ENCODE data around the gene SKA1. TPM values are rescaled to one million over a fixed set of nuclear protein-coding genes. Genes with fewer than 3 reads are reported as not detected.

SKA1 gene, protein sequence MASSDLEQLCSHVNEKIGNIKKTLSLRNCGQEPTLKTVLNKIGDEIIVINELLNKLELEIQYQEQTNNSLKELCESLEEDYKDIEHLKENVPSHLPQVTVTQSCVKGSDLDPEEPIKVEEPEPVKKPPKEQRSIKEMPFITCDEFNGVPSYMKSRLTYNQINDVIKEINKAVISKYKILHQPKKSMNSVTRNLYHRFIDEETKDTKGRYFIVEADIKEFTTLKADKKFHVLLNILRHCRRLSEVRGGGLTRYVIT
- total RNA-seq (2014; rRNA removed; shearing (Covaris generic)): 48.2 and 62.6 TPM in 2 replicates

DNA sequence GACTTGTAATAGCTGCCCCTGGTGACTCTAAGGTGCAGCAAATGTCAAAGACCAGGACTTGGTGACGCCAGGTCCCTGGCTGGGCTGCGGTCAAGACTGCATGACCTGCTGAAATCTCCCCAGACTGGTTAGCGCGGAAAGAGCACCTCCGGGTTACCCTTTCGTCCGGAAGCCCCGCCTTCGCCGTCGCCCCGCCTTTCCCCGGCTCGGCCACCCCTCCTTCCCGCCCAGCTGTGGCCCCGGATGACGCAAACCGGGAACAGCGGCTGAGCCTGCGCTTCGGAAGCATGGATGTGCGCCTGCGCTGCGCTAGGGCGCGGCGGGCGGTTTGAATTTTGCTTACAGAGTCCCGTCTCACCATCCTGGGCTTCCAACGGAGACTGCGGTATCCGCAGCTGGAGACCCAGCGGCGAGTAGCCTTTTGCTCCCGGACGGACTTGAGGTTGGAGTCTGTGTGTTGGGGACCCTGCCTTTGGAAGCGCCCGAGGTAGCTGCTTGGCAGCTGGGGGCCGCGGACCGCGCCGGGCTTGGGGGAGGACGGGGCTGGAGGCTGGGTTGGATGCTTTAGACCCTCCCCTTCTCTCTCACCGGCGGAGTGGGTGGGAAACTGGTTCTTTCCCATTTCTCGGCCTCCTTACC, at the start of gene SKA1:
TSS of gene SKA1 (plus strand) at position 294 of the 639 bp plus-strand sequence. CDS start 785 bp downstream, outside the sequence.
- DNase-seq (ENCODE audit: low read depth): peak; percentile 95

DNA sequence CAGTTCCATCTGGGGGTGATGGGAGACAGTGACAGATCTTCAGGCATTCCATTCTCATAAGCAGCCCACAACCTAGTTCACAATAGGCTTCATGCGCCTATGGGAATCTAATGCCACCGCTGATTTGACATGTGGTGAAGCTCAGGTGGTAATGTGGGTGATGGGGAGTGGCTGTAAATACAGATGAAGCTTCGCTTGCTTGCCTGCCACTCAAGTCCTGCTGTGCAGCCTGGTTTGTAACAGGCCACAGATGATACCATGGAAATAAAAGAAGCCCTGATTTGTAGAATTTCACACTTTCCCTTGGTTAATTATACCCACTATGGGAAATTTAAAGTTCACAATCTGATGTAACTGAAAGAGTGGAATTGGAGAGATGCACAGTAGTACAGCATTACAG, 46.9 kb upstream of the SKA1 start:
- no peak for DNase-seq (ENCODE audit: low read depth)

DNA sequence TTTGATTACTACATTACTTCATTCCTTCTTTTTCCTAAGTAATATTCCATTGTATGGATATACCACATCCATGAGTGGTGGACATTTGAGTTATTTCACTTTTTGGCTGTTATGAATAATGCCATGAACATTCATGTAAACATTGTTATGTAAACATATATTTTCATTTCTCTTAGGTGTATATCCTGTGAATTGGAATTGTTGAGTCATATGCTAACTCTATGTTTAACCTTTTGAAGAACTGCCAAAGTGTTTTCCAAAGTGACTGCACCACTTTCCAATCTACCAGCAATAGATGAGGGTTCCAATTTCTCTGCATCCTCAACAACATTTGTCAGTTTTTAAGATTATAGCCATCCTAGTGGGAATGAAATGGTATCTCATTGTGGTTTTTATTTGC, 44.7 kb upstream of the SKA1 start:
- DNase-seq (ENCODE audit: low read depth): no peak

DNA sequence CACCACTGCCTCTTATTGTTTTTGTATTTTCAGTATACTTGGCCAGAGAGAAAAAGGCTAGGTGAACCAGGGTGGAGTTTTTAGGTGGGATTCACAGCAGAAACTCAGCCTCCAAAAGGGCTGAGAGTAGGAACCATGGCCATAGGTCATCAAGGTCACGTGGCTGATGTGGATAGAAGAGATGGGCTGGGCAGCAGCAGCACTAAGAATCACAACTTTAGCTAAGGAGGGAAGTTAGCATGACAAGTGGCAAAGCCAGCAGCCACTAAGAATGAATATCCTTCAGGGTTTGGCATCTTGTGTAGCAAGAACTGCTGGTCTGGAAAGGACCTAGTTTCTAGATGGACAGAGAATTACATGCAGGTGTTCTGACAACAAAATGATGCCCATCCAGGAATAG, 43.2 kb upstream of the SKA1 start:
- no peak for DNase-seq (ENCODE audit: low read depth)

DNA sequence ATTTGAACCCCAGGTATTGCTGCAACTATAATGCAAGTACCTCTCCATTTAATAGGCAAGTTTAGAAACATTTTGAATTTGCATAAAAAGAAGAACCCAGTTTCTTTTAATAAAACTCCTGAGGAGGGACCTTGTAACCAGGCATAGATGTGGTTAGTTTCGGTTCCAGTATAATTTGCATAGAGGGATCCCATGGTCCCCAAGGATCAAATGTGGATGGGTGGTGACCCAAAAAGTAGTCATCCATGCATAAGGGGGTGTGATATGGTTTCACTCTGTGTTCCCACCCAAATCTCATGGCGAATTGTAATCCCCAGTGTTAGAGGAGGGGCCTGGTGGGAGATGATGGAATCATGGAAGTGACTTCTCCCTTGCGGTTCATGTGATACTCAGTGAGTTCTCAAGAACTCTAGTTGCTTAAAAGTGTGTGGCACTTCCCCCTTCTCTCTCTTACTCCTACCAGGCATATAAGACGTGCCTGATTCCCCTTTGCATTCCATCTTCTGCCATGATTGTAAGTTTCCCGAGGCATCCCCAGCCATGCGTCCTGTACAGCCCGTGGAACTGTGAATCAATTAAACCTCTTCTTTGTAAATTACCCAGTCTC, 40.2 kb upstream of the SKA1 start:
- no peak for DNase-seq (ENCODE audit: low read depth)

DNA sequence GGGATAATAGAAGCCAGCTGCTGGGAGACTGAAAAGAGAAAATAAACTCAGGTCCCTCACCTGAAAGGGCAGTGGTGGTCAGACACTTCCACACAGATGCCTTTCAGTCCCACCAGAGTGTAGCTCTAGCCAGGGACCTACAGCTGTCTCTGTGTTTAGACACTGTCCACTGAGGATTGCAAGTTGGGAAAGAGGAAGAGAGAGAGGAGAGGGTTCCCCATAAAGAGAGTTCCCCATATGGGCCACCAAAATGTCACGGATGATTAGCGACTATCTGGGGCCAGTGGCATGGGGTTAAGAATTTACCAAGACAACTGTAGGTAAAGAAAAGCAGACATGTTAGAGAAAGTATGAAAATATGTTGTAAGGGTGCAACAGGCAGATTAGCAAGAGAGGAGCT, 36.7 kb upstream of the SKA1 start:
- DNase-seq (ENCODE audit: low read depth): no peak

DNA sequence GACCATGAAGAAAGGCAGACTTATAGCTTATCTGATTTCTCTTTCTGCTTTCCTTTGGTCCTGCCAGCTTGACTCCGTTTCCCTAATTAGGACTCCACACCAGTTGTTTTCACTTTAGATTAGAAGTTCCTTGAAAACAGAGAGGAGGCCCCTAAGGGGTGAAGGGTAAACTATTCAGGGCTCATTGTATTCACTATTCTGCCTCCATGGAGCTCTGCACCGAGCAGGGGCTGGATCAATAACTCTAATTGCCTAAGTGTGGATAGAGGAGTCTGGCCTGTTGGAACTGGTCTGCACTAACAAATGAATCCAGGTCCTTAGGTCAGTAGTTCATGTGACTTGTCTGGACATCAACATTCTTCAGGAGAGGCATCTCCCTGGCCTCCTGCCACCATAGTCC, 36.1 kb upstream of the SKA1 start:
- no peak for DNase-seq (ENCODE audit: low read depth)

DNA sequence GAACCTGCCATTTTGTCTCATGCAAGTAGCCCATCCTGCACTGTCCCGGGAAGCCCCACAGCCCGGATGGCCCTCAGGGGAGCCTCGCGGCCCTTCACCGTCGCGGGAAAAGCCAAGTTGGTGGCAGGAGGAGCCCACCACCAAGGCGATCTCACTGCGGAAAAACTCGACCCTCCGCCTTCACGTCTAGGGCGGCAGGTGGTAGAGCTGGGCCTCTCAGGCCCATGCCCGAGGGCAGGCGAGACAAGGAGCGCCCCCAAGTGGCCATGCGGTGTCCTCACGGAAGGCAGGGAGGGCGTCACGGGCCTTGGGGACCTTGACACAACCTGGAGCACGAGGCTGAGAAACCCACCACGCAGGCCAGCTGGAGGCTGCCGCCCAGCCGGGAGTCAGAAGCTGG, 34.8 kb upstream of the SKA1 start:
- no peak for DNase-seq (ENCODE audit: low read depth)

DNA sequence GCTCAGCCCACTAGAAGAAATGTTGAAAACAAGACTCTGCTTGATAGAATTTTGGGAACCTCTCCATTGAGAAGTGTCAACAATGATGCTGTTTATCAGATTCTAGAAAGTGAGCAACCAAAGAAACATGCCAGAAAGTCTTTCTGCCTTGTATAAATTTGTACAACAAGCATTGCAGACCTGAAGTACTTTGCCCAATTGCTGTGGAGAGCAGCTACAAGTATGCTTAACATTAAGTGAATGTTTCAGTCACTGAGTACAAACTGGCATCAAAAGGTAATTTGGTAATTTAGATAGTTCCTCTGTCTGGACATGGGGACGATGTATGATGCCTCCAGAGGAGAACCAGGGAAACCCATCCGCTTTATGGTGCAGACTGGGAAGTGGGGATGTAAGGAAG, 33.4 kb upstream of the SKA1 start:
- no peak for DNase-seq (ENCODE audit: low read depth)

DNA sequence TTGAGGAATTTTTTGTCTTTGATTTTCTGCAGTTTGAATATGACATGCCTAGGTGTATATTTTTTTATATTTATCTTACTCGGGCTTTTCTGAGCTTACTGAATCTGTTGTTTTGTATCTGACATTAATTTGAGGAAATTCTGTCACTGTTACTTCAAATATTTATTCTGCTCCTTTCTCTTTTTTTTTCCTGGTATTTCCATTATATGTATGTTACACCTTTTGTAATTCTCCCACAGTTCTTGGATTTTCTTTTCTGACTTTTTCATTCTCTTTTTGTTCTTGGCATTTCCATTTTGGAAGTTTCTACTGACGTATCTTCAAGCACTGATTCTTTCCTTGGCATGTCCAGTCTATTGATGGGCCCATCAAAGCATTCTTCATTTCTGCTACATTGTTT, 24.1 kb upstream of the SKA1 start:
- no peak for DNase-seq (ENCODE audit: low read depth)

DNA sequence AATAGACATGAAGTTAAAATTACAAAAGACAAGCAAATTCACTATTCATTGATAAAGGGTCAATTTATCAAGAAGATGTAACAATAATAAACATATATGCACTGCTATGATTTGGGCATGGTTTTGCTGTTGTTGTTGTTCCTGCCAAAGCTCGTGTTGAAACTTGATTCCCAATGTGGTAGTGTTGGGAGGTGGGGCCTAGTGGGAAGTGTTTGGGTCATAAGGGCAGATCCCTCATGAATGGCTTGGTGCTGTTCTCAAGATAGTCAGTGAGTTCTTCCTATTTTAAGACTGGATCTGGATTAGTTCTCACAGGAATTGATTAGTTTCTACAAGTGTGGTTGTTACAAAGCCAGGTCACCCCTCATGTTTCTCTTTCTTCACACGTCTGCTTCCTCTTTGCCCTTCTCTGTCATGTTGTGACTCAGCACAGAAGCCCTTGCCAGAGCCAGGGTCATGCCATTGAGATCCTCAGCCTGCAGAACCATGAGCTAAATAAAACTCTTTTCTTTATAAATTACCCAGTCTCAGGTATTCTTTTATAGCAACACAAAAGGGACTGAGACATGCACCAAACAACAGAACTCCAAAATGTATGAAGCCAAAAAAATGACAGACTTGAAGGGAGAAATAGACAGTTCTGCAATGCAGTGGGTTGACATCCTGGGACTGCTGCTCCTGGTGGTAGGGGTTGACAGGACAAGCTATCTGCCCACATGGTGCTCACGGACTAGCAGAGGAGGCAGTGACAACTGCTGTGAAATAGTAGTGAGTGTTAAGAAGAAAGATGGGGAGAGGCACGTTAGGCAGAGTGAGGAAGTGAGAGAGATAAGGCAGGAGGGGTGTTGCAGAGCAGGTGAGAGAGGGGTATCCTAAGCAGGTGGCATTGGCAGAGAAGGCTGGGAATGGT, 18.6 kb upstream of the SKA1 start:
- peak; percentile 27 for DNase-seq (ENCODE audit: low read depth)

DNA sequence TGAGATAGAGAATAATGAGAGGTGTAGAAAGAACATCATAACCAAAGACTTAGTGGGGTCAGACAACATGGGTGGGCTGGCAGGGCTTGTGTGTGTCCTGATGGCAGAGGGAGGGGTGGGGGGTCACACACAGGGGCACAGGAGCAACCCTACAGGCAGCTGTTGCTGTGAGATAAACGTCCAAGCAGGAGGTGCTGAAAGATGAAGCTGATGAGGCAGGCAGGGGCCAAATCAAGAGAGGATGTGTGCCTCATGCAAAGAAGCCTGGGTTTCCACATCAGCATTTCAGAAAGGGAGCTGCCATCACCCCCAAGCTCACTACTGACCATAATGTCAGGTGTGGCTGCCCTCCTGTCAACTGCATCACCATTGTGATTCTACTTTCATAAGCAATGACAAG, 16.0 kb upstream of the SKA1 start:
- DNase-seq (ENCODE audit: low read depth): no peak

DNA sequence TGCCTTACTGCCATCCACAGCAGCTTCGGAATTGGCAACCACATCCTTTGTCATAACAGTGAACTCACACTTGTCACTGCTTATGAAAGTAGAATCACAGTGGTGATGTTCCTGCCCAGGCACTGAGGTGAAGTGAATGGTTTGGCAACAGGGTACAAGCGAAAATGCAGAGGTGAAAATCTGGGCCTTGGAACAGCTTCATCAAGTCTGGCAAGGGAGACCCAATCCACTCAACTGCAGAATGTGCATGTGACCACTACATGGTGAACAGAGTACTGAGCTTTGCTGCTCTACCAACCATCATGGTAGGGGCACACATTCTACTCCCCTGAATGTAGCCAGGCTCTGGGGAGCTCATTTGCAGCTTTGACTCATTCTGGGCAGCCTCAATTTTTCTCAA, 15.0 kb upstream of the SKA1 start:
- no peak for DNase-seq (ENCODE audit: low read depth)

DNA sequence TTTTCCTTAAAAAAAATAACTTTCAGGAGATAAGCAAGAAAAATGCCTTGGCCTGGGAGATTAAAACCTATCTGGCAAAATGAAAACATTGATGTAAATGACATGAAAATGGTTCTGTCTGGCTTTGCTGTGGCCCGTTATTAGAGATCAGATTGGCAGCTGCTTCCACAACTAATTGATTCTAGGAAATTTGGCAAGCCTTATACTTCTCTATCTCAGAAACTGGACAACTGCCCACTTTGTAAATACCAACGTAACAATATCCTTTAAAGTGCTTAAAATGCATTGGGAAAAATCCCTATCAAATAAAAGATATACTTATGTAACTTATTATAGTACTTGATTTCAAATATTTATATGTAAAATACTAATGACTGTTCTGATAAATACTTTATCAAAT, 14.2 kb upstream of the SKA1 start:
- DNase-seq (ENCODE audit: low read depth): no peak

DNA sequence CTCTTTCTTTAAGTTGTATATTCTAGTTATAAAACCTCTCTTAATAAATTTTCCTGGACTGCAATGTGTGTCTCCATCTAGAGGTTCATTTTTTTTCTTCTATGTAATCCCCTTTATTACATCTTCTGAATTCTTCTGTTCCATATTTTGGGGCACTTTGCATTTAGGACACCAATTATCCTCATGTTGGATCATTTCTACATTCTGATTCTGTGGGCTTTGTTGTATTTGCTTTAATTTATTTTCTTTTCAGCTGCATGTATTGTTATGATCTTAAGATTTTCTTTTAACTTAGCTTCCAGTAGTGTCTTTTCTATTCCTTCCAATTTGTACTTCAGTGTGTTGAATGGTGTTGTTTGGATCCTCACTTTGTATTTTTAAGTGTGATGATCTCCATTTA, 5.2 kb upstream of the SKA1 start:
- DNase-seq (ENCODE audit: low read depth): no peak

DNA sequence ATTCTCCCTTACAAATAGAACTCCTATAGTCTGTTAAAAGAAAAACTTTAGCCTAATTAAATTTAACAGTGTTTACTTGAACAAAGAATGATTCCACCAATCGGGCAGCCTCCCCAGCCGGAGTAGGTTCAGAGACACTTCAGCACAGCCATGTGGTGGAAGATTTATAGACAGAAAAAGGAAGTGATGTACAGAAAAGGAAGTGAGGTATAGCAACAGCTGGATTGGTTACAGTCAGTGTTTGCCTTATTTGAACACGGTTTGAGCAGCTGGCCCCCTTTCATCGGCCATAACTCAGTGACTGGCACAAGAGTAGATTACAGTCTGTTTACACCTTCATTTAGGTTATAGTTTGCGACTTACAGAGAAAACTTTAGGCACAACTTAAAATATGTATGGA, 2.1 kb upstream of the SKA1 start:
- DNase-seq (ENCODE audit: low read depth): no peak

DNA sequence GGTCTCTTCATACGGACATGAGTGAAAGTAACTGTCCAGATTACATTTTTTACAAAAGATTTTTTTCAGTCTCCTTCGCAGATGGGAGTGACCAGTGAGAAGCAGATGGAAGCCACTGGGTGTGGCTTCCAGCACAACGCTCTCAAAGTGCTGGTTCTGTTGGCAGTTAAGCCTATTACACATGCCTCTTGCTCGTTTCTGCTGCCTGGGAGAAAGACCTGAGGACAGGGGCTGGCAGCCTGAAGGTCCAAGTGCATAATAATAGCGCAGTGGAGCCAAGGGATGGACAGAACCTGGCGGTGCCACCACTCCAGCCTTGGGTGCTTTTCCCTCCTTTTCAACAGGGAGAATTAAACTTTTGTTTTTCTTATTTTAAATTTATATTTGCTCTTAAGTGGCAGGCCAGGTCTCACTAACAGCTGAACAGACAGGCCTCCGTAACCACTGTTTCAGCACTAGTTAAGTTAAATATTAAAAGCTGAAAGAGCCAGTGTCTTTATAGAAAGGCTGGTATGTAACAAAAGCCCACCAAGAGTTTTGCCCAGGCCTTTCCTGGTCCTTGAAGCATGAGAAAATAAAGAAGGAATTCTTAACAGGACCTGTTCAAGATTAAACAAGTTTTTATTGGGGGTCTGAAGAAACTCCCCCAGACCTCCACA, 1.2 kb upstream of the SKA1 start:
- DNase-seq (ENCODE audit: low read depth): no peak

DNA sequence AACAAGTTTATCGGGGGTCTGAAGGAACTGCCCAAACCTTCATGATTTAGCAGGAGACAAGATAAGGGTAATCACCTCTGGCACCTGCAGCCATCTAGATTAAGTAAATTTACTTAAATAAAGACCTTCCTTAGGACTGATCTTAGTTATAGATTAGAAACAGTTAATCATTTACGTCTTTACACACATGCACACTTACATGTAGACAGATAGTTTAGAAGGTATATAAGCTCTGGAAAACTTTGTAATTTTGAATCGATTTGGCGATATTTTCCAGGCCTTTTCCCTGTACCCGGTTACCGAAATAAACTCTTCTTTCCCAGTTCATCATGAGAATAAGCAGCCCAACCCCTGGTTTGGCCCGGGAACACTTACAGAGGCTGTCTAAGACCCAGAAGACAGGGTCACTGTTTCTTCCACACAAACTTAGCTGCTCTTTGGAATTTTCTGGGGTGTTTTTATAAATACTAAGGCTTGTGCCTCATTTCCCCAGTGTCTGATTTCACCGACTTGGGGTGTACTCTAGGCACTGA, 560 bp upstream of the SKA1 start:
- no peak for DNase-seq (ENCODE audit: low read depth)

DNA sequence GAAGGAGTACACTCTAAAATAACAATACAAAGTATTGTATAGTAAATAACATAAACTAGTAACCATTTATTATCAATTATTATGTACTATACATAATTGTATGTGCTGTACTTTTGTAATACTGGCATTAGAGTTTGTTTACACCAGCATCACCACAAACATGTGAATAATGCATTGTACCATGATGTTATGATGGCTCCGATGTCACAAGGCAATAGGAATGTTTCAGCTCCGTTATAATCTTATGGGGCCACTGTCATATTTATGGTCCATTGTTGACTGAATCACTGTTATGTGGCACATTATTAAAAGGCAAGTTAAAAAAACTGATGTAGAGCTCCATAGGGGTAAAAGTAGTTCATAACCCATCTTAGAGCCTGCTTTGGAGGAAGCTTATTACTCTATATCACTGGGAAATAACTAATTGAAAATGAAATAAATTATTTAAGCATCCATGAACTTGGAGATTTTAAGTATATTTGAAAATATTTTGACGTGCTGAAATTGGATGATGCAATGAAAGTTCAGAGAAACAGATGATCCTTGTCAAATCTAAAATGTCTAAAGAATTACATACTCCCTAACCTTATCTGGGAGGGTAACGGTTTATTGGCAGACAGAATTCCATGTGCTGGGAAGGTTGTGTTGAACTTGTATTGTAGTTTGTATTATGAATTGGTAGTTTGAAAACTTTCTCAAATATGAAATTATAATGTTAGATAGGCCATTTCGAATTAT, 2.4 kb downstream of the SKA1 start:
- DNase-seq (ENCODE audit: low read depth): no peak

DNA sequence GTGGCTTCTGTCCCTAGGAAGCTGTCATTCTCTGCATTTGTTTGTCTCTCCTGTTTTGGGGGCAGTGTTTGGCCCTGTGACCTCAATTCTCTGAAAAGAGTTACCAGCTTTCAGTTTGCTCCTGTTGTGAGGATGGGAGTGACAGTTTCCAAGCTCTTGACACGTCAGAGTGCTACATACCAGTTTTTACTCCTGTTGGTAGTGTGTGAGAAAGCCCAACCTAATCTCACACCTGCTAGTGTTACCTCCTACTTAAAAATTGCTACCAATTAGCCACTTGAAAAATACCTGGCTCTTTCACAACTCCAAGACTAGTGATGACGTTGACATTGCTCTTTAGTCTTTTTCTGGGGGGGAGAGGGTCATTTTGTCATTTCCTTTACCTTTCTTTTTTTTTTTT, 14.1 kb downstream of the SKA1 start:
- DNase-seq (ENCODE audit: low read depth): no peak

DNA sequence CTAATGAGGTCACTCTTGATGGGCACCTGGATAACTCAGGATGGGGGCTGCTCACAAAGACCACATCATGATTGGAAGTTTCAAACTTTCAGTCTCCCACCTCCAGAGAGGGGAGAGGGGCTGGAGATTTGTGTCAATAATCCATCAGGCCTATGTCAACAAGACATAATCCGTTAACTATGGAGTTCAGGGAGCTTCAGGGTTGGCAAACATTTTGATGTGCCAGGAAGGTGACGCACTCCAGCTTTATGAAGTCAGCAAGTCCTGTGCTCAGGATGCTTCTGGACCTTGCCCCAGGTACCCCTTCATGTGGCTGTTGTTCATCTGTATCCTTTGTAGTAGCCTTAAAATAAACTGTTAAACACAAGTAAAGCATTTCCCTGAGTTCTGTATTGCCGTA, 19.0 kb downstream of the SKA1 start:
- DNase-seq (ENCODE audit: low read depth): no peak
